Testis (tissue), 3 donors: ENCODE measurements around the gene DPEP2. TPM values are rescaled to one million over a fixed set of nuclear protein-coding genes. Genes with fewer than 3 reads are reported as not detected.

Source experiments
- DNase-seq: peaks from one replicate; pipeline ENCODE4 v3.0.0-alpha.2; 2019
- H3K27ac ChIP-seq, 2 donors: fragments of 200-600 bp; sonication (generic); one replicate each; pipeline ENCODE4 v1.5.1; 2019
- H3K27me3 ChIP-seq: fragments of 200-600 bp; sonication (generic); one replicate; pipeline ENCODE4 v1.5.1; 2019
- H3K36me3 ChIP-seq: fragments of 200-600 bp; sonication (generic); one replicate; pipeline ENCODE4 v1.5.1; 2017; ENCODE audit warnings: low read depth; ENCODE audit errors: missing control alignments
- H3K4me1 ChIP-seq: fragments of 200-600 bp; sonication (generic); one replicate; pipeline ENCODE4 v1.5.1; 2019
- H3K4me3 ChIP-seq, 2 donors: fragments of 200-600 bp; sonication (generic); one replicate each; pipeline ENCODE4 v1.5.1; 2017 to 2019
- H3K9me3 ChIP-seq: fragments of 200-600 bp; sonication (generic); one replicate; pipeline ENCODE4 v1.5.1; 2017
- POLR2A ChIP-seq: fragments of 450-650 bp; IDR thresholded peaks from one replicate; pipeline ENCODE4 v1.6.1; 2017; ENCODE audit warnings: antibody characterized with exemption, mild to moderate bottlenecking, moderate library complexity
- WGBS, 2 donors: methylation state at CpG; one replicate each; pipeline ENCODE4 v1.1.5; 2018; 5-methylcytosine and 5-hydroxymethylcytosine counted together
- intact Hi-C: fragments of 100-400 bp; cut with DNase I; formaldehyde crosslinking; loops from one replicate; pipeline ENCODE4 v1.15.1; 2023; ENCODE audit warnings: low total_unique reads
- polyA plus RNA-seq: library from polyadenylated mRNA; stranded (reverse); fragments of 350-450 nt; fragmentation: Illumina TruSeq; extraction: RNeasy Lipid Tissue Mini Kit (QIAGEN cat#74804); gene quantifications from one replicate; pipeline ENCODE4 v1.2.3, GENCODE V29; 2014; ENCODE audit warnings: low read depth, low replicate concordance; ENCODE audit not compliant: insufficient read depth
- total RNA-seq, 2 donors: library from RNA; depleted of rRNA; stranded (reverse); fragments of >200 nt; gene quantifications; one replicate each; pipeline ENCODE4 v1.2.3, GENCODE V29; 2016
- TF ChIP-seq, protein P1 (sequence below), 3 experiments: fragments of 450-650 bp in 2 of 3; fragments of 200-600 bp in 1 of 3; sonication (generic) in 1 of 3; IDR thresholded peaks; one replicate each; pipeline ENCODE4 v1.5.1; 2016 to 2019; ENCODE audit warnings: antibody characterized with exemption in 3 of 3, mild to moderate bottlenecking in 2 of 3, moderate library complexity in 1 of 3

DPEP2 gene
- total and polyA plus RNA-seq, 3 donors from 2014 or later = 2.7 to 5.9 (median 3.0) TPM

DNA sequence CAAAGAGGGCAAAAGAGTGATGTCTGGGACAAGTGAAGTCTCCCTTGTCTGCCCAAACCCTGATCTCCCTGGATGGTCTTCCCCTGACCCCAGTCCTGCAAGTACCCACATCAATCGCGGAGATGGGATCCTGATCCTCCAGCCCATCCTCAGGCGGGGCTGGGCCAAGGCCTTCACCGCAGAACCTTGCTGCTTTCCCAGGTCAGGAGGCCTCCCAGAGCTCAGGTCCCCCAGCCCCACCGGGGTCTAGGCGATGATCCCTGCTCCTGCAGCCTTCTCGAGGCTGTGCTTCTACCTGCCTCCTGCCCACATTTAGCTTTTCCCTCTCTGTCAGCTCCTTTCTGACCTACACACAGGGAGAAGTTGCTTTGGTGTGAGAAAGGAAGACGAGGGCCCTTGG, 37.1 kb downstream of the DPEP2 start:
- 92 to 96% methylated on average over 8 of the region's 8 CpGs for WGBS, 2 donors
- Histone ChIP-seq H3K9me3 (no peaks in the 10 kb centered on the region), H3K27me3 (no peaks in the 10 kb centered on the region), H3K36me3 (no peaks in the 10 kb centered on the region), H3K27ac (peak overlapping the region in 1 of 2 donors; percentile 19), H3K4me1 (peaks cover 33% of the 10 kb centered on the region), H3K4me3 (no peak overlapping the region)
- intact Hi-C loops = no loop called here
- TF ChIP-seq, protein P1, sequence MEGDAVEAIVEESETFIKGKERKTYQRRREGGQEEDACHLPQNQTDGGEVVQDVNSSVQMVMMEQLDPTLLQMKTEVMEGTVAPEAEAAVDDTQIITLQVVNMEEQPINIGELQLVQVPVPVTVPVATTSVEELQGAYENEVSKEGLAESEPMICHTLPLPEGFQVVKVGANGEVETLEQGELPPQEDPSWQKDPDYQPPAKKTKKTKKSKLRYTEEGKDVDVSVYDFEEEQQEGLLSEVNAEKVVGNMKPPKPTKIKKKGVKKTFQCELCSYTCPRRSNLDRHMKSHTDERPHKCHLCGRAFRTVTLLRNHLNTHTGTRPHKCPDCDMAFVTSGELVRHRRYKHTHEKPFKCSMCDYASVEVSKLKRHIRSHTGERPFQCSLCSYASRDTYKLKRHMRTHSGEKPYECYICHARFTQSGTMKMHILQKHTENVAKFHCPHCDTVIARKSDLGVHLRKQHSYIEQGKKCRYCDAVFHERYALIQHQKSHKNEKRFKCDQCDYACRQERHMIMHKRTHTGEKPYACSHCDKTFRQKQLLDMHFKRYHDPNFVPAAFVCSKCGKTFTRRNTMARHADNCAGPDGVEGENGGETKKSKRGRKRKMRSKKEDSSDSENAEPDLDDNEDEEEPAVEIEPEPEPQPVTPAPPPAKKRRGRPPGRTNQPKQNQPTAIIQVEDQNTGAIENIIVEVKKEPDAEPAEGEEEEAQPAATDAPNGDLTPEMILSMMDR (IDR thresholded peaks at IDR 0.05) = no peak
- no peak for DNase-seq

DNA sequence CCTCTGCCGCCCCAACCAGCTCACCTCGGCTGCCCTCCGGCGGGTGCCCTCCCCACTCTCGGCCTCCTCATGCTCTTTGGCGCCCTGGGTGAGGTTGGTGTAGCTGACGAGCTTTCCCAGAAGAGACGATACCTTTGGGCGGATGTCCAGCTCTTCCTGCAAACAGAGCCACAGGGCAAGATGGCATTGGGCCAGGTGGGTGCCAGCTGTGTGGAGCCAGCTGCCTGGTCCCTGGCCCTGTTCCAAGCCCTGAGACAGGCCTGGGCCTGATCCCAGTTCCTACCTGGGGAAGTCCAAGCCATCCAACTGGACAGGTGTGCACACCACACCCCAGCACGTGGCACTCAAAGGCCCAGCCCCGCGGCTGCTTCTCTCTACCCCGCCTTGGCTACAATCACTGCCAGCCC, 37.7 kb downstream of the DPEP2 start:
- Histone ChIP-seq H3K4me3 (no peak overlapping the region), H3K27ac (no peak overlapping the region), H3K4me1 (peaks cover 28% of the 10 kb centered on the region), H3K9me3 (no peaks in the 10 kb centered on the region), H3K27me3 (no peaks in the 10 kb centered on the region), H3K36me3 (no peaks in the 10 kb centered on the region)
- no peak for TF ChIP-seq POLR2A
- TF ChIP-seq, protein P1 (IDR thresholded peaks at IDR 0.05) = no peak
- intact Hi-C loops = no loop called here
- WGBS, 2 donors = 93% methylated on average over 13 of the region's 13 CpGs; no CpG with 5 or more reads in 1 of the 2 donors
- DNase-seq = no peak

DNA sequence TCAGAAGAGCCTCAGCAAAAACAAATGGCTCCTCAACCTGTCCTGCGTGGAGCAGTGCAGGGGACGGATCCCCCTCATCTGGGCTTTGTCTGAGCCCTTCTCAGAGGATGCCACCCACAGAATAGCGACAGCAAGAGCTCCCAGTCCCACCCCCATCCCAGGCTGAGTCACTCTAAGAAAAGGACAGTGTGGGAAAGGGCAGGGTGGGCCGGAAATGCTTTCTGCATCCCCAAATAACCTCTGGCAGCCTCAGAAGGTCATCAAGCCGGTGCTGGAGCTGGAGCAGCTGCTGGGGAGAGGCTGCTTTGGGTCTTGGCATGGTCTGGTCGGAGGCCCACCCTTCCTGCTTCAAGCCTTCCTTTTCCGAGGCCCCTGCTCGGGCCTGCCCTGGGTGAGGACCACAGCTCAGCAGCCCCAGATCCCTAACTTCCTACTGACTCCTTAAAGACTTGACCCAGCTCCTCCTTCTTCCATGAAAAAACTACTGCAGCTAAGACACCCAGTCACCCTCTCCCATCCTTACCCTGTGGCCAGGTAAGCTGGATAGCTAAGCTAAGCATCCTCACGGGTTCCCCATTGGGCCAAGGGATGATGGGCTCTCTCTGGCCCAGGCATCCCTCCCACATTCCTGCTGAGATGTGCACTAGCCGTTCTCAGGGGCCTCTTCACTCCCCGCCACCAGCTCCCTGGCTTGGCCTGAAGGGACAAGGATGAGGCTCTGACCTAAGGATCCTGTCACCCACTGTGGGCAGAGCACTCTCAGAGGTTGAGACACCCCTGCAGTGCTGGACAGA, 39.6 kb downstream of the DPEP2 start:
- no peaks in the 10 kb centered on the region for H3K36me3 ChIP-seq
- peak; percentile 70 for DNase-seq
- peaks cover 18% of the 10 kb centered on the region for H3K4me1 ChIP-seq

DNA sequence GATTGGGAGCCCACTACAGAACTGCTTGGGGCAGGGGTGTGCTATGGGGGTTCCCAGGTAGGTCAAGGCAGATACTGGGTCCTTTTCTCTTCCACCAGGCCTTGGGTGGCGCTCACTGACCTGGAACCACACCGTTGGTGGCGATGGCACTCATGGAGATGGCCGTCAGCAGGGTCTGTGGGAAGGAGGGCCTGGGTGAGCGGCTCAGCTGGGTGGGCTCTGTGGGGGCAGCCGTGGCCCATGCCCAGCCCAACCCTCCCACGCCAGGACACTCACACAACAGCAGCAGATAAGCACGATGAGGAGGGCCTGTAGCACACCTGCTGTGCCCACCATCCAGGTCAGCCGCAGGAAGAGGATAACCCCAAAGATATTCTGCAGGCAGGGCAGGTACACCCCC, 41.7 kb downstream of the DPEP2 start:
- no peak overlapping the region for H3K27ac ChIP-seq

More for the DNA sequence above, 39.6 kb downstream of the DPEP2 start:
- peak overlapping the region in 1 of 2 donors; percentile 73 for H3K27ac ChIP-seq
- TF ChIP-seq, protein P1 (IDR thresholded peaks at IDR 0.05) = no peak
- TF ChIP-seq POLR2A = no peak
- no peaks in the 10 kb centered on the region for H3K9me3 ChIP-seq
- H3K27me3 ChIP-seq = no peaks in the 10 kb centered on the region
- intact Hi-C loops = no loop called here
- H3K4me3 ChIP-seq = no peak overlapping the region
- WGBS, 2 donors = 54 to 57% methylated on average over 4 to 11 of the region's 11 CpGs

More for the DNA sequence above, 41.7 kb downstream of the DPEP2 start:
- H3K9me3 ChIP-seq = no peaks in the 10 kb centered on the region
- TF ChIP-seq, protein P1 (IDR thresholded peaks at IDR 0.05) = no peak
- no peaks in the 10 kb centered on the region for H3K36me3 ChIP-seq
- intact Hi-C loops = no loop called here
- 92% methylated on average over 4 to 9 of the region's 9 CpGs for WGBS, 2 donors
- H3K27me3 ChIP-seq = no peaks in the 10 kb centered on the region
- H3K4me1 ChIP-seq = peaks cover 15% of the 10 kb centered on the region
- no peak overlapping the region for H3K4me3 ChIP-seq
- no peak for DNase-seq
